ENCODE results near the gene LRRTM4. TPM values are rescaled to one million over a fixed set of nuclear protein-coding genes. Genes with fewer than 3 reads are reported as not detected.

LRRTM4 gene
- total and polyA plus RNA-seq, 2 donors (not counting 1 experiment from before 2014, with no cell fraction given) = not detected

DNA sequence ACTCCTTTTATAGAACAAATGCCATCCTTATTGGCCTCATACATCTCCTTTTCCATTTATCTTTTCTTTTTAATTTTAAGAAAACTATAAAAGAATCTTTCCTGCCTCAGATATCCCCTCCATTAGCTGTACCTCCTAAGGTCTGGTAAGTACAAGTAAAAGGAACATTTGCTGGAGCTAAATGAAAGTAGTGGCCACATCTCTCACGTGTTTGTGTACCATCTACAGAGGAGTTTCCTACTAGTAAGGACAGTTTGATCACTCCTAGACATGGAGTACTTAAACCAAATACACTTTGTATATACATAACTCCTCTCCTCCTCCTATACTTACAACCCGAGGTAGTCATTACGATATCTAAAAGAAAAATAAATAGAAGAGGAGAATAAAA is 504.8 kb downstream of the LRRTM4 start:
- H3K4me3 ChIP-seq (ENCODE audit: control extremely low read depth in 1 of 5, extremely low read depth in 1 of 5, insufficient read depth in 1 of 5, low read depth in 2 of 5, low read length in 4 of 5) = no peak overlapping the region
- H3K9me3 Mint-ChIP-seq (ENCODE audit: insufficient read depth) = no peaks in the 10 kb centered on the region
- H3K79me2 ChIP-seq (ENCODE audit: control insufficient read depth, insufficient read depth, low read length) = no peaks in the 10 kb centered on the region
- H3K4me1 Mint-ChIP-seq = no peaks in the 10 kb centered on the region
- no peaks in the 10 kb centered on the region for H4K20me1 ChIP-seq (ENCODE audit: control insufficient read depth, insufficient read depth, low read length, poor library complexity, severe bottlenecking)
- H3K4me1 ChIP-seq (ENCODE audit: control insufficient read depth in 2 of 2, insufficient read depth in 2 of 2, low read length in 2 of 2) = no peaks in the 10 kb centered on the region
- no peaks in the 10 kb centered on the region for H3K27me3 Mint-ChIP-seq
- H3K27ac ChIP-seq (ENCODE audit: low read length in 2 of 2) = no peak overlapping the region
- no peak overlapping the region for H3K4me2 ChIP-seq (replicated peaks; ENCODE audit: low read depth, low read length, poor library complexity, severe bottlenecking)
- H3K27me3 ChIP-seq (replicated peaks in 1 of 4; ENCODE audit: control extremely low read depth in 1 of 4, control insufficient read depth in 3 of 4, insufficient read depth in 4 of 4, low read length in 3 of 4) = no peaks in the 10 kb centered on the region
- TF ChIP-seq CTCF (IDR thresholded peaks at IDR 0.05) (no peak), EZH2 (IDR thresholded peaks at IDR 0.05; ENCODE audit: borderline replicate concordance, insufficient read depth, low read depth, low read length, poor library complexity, severe bottlenecking) (no peak)
- H3K4me3 Mint-ChIP-seq = no peak overlapping the region
- H3K36me3 ChIP-seq (replicated peaks in 1 of 2; ENCODE audit: control extremely low read depth in 1 of 2, control insufficient read depth in 1 of 2, extremely low read depth in 1 of 2, insufficient read depth in 2 of 2, low read length in 1 of 2) = no peaks in the 10 kb centered on the region
- no peak for ATAC-seq (ENCODE audit: low read depth)
- intact Hi-C loops (cut with micrococcal nuclease) = no loop called here
- ChIA-PET POLR2A (no interaction called here), CTCF (no interaction called here)
- no CpG with 5 or more reads among the region's 3 CpGs for WGBS (ENCODE audit: insufficient coverage)
- no peak overlapping the region for H3K9ac ChIP-seq (ENCODE audit: low read length)
- no peaks in the 10 kb centered on the region for H3K9me3 ChIP-seq (ENCODE audit: control extremely low read depth in 1 of 3, control insufficient read depth in 2 of 3, insufficient read depth in 1 of 3, low read length in 2 of 3)
- no peak overlapping the region for H2AFZ ChIP-seq (ENCODE audit: insufficient read depth, low read depth, low read length, poor library complexity, severe bottlenecking)
- no peak overlapping the region for H3K27ac Mint-ChIP-seq
- DNase-seq = no peak

GRCh38 chr2:77016443-77017354 is 505.5 kb downstream of the LRRTM4 start:
- H3K27ac Mint-ChIP-seq = no peak overlapping the region
- Histone ChIP-seq H3K9ac (ENCODE audit: low read length) (no peak overlapping the region), H3K4me3 (ENCODE audit: control extremely low read depth in 1 of 5, extremely low read depth in 1 of 5, insufficient read depth in 1 of 5, low read depth in 2 of 5, low read length in 4 of 5) (no peak overlapping the region), H3K36me3 (replicated peaks in 1 of 2; ENCODE audit: control extremely low read depth in 1 of 2, control insufficient read depth in 1 of 2, extremely low read depth in 1 of 2, insufficient read depth in 2 of 2, low read length in 1 of 2) (no peaks in the 10 kb centered on the region), H3K27me3 (replicated peaks in 1 of 4; ENCODE audit: control extremely low read depth in 1 of 4, control insufficient read depth in 3 of 4, insufficient read depth in 4 of 4, low read length in 3 of 4) (no peaks in the 10 kb centered on the region), H3K4me1 (ENCODE audit: control insufficient read depth in 2 of 2, insufficient read depth in 2 of 2, low read length in 2 of 2) (no peaks in the 10 kb centered on the region), H2AFZ (ENCODE audit: insufficient read depth, low read depth, low read length, poor library complexity, severe bottlenecking) (no peak overlapping the region), H3K4me2 (replicated peaks; ENCODE audit: low read depth, low read length, poor library complexity, severe bottlenecking) (no peak overlapping the region), H3K9me3 (ENCODE audit: control extremely low read depth in 1 of 3, control insufficient read depth in 2 of 3, insufficient read depth in 1 of 3, low read length in 2 of 3) (no peaks in the 10 kb centered on the region), H4K20me1 (ENCODE audit: control insufficient read depth, insufficient read depth, low read length, poor library complexity, severe bottlenecking) (no peaks in the 10 kb centered on the region), H3K27ac (ENCODE audit: low read length in 2 of 2) (no peak overlapping the region), H3K79me2 (ENCODE audit: control insufficient read depth, insufficient read depth, low read length) (no peaks in the 10 kb centered on the region)
- H3K4me3 Mint-ChIP-seq = no peak overlapping the region
- intact Hi-C loops (cut with micrococcal nuclease) = no loop called here
- ChIA-PET POLR2A (no interaction called here), CTCF (no interaction called here)
- WGBS (ENCODE audit: insufficient coverage) = no CpG with 5 or more reads among the region's 4 CpGs
- H3K9me3 Mint-ChIP-seq (ENCODE audit: insufficient read depth) = no peaks in the 10 kb centered on the region
- H3K27me3 Mint-ChIP-seq = no peaks in the 10 kb centered on the region
- H3K4me1 Mint-ChIP-seq = no peaks in the 10 kb centered on the region
- no peak for TF ChIP-seq EZH2 (IDR thresholded peaks at IDR 0.05; ENCODE audit: borderline replicate concordance, insufficient read depth, low read depth, low read length, poor library complexity, severe bottlenecking)
- no peak for TF ChIP-seq CTCF (IDR thresholded peaks at IDR 0.05)
- ATAC-seq (ENCODE audit: low read depth) = no peak
- DNase-seq = no peak
